K562 (cell line): ENCODE results near the gene MROH2B. TPM values are rescaled to one million over a fixed set of nuclear protein-coding genes. Genes with fewer than 3 reads are reported as not detected.

Experiments used
- BRF2 ChIP-seq: IDR thresholded peaks from 3 replicates; pipeline ENCODE4 v1.6.1; 2011; ENCODE audit warnings: borderline replicate concordance, mild to moderate bottlenecking; ENCODE audit not compliant: insufficient read length, insufficient read depth
- DPF2 ChIP-seq: fragments of 450-650 bp; IDR thresholded peaks from 2 replicates; pipeline ENCODE4 v1.6.1; 2016
- FOXP4 ChIP-seq: sonication (generic); formaldehyde crosslinking; IDR thresholded peaks from 2 replicates; pipeline ENCODE4 v1.8.0; 2022; ENCODE audit warnings: mild to moderate bottlenecking, missing genetic modification reagents, borderline replicate concordance
- MTA3 ChIP-seq: fragments of 450-650 bp; formaldehyde crosslinking; IDR thresholded peaks from 2 replicates; pipeline ENCODE4 v1.6.1; 2017; ENCODE audit warnings: mild to moderate bottlenecking, borderline replicate concordance
- PKNOX1 ChIP-seq: fragments of 450-650 bp; IDR thresholded peaks from 2 replicates; pipeline ENCODE4 v1.6.1; 2016
- ZNF174 ChIP-seq: fragments of 250-450 bp; sonication (Bioruptor Pico); IDR thresholded peaks from 2 replicates; pipeline ENCODE4 v1.4.0; 2020; ENCODE audit warnings: mild to moderate bottlenecking
- ZNF512 ChIP-seq: IDR thresholded peaks from 2 replicates; pipeline ENCODE4 v1.6.1; 2016; ENCODE audit warnings: missing genetic modification characterization, missing compliant biosample characterization
- ZNF518B ChIP-seq: fragments of 250-450 bp; sonication (Bioruptor Pico); IDR thresholded peaks from 2 replicates; pipeline ENCODE4 v1.5.0; 2021; ENCODE audit warnings: mild to moderate bottlenecking, moderate library complexity
- polyA plus RNA-seq, 8 experiments: library from polyadenylated mRNA; depleted of rRNA in 4 of 8; stranded (reverse) in 5 of 8; unstranded in 3 of 8; fragments of >200 nt; fragmentation: Nextera tagmentation in 2 of 8; fragmentation: Illumina TruSeq in 1 of 8; extraction: Ambion mirVana in 2 of 8; extraction: Trizol in 1 of 8; gene quantifications; 2 replicates each; pipeline versions ENCODE4 v1.2.1 to v1.2.3, GENCODE V29; 2011 to 2014; ENCODE audit warnings: inconsistent platforms in 1 of 8, missing spikeins in 1 of 8
- total RNA-seq, 7 experiments: library from RNA; depleted of rRNA in 6 of 7; stranded (reverse); fragments of >200 nt in 6 of 7; fragmentation: Illumina TruSeq in 2 of 7; extraction: Trizol in 2 of 7; gene quantifications; 2 replicates each; pipeline versions ENCODE4 v1.2.1 to v1.2.3, GENCODE V29; 2011 to 2021; ENCODE audit warnings: low replicate concordance in 1 of 7

Gene MROH2B
- total and polyA plus RNA-seq, 9 of the 15 experiments (the other 6 are each of a cell fraction or from before 2014, with no cell fraction given) = not detected

- TF ChIP-seq FOXP4 = no peak
- TF ChIP-seq ZNF174 = no peak
- no peak for TF ChIP-seq ZNF518B
- TF ChIP-seq MTA3 = no peak
- TF ChIP-seq BRF2 = no peak
- TF ChIP-seq ZNF512 (tag) = no peak
- TF ChIP-seq PKNOX1 = no peak
- TF ChIP-seq DPF2 = no peak
These were observed 61.9 kb downstream of the MROH2B start (continued) for GRCh38 chr5:41009232-41009631.
